Panc1 (cell line): ENCODE measurements around the gene TSHZ2.

Experiments
- CTCF ChIP-seq: fragments of 450-650 bp; IDR thresholded peaks from 2 replicates; pipeline ENCODE4 v1.5.1; 2017; ENCODE audit warnings: mild to moderate bottlenecking
- POLR2AphosphoS5 ChIP-seq: IDR thresholded peaks from 2 replicates; pipeline ENCODE4 v1.6.1; 2012; ENCODE audit warnings: mild to moderate bottlenecking, low read depth, low read length, moderate library complexity
- SIN3A ChIP-seq: IDR thresholded peaks from 2 replicates; pipeline ENCODE4 v1.6.1; 2012; ENCODE audit warnings: low read depth, mild to moderate bottlenecking, low read length, moderate library complexity, borderline replicate concordance; ENCODE audit not compliant: insufficient read depth
- TCF7L2 ChIP-seq: IDR thresholded peaks from 2 replicates; pipeline ENCODE4 v1.6.1; 2011; ENCODE audit warnings: mild to moderate bottlenecking, low read depth, low read length, inconsistent platforms
- TF ChIP-seq, protein P1 (sequence below), 2 experiments: IDR thresholded peaks; 2 replicates each; pipeline ENCODE4 v1.6.1; 2011 to 2012; ENCODE audit warnings: low read depth in 2 of 2, control low read depth in 1 of 2, low read length in 1 of 2, mild to moderate bottlenecking in 1 of 2, moderate library complexity in 1 of 2; ENCODE audit not compliant: insufficient read depth in 1 of 2

DNA sequence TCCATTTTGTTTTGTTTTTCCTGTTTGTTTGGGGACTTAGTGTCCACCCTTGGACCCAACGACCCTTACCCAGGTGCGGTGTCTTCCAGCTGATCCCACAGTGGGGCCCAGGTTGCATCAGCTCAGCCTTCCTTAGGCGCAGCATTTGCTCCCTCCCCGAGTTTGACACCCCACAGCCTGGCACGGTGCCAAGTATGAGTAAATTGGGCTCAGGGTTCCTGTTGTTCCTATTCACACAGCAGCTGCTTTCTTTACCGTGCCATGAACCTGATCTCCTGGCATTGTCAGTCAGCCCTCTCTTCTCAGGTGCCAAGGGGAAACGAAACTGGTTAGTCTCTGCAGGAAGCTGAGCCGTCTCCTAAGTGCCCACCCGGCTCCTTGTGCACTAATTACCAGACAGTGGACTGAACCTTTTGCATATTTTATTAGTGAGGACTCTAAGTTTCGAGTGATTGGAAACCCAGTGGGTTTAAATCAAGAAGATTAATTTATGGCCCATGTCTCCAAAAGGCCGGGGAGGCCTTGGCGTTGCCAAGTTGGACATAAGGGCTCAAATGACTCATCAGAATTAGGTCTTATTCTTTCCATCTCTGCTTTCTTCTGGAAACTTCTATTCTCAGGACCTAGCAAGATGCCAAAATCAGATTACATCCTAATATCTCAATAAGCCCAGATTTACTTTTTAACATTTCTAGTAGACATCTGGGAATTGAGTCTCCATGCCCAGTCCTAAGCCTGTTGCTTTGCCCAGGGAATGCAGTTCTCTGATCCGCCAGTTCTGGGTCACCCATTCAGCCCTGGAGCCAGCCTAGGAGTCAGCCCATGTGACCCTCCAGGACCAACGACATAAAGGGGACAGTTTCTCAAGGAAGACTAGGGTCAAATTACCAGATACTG is 68.8 kb downstream of the TSHZ2 start:
- TF ChIP-seq, protein P1, sequence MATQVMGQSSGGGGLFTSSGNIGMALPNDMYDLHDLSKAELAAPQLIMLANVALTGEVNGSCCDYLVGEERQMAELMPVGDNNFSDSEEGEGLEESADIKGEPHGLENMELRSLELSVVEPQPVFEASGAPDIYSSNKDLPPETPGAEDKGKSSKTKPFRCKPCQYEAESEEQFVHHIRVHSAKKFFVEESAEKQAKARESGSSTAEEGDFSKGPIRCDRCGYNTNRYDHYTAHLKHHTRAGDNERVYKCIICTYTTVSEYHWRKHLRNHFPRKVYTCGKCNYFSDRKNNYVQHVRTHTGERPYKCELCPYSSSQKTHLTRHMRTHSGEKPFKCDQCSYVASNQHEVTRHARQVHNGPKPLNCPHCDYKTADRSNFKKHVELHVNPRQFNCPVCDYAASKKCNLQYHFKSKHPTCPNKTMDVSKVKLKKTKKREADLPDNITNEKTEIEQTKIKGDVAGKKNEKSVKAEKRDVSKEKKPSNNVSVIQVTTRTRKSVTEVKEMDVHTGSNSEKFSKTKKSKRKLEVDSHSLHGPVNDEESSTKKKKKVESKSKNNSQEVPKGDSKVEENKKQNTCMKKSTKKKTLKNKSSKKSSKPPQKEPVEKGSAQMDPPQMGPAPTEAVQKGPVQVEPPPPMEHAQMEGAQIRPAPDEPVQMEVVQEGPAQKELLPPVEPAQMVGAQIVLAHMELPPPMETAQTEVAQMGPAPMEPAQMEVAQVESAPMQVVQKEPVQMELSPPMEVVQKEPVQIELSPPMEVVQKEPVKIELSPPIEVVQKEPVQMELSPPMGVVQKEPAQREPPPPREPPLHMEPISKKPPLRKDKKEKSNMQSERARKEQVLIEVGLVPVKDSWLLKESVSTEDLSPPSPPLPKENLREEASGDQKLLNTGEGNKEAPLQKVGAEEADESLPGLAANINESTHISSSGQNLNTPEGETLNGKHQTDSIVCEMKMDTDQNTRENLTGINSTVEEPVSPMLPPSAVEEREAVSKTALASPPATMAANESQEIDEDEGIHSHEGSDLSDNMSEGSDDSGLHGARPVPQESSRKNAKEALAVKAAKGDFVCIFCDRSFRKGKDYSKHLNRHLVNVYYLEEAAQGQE (IDR thresholded peaks at IDR 0.05; ENCODE audit: insufficient read depth in 1 of 2, low read depth in 2 of 2, low read length in 1 of 2): no peak
- no peak for TF ChIP-seq CTCF
- no peak for TF ChIP-seq SIN3A
- no peak for TF ChIP-seq POLR2AphosphoS5
- no peak for TF ChIP-seq TCF7L2
